Tibial nerve (tissue), 3 donors: ENCODE results near the gene QKI.
A peak's percentile ranks its signal among the peaks of the same experiment; 100 is the strongest.

Experiments used
- POLR2A ChIP-seq, 2 donors: fragments of 450-650 bp; IDR thresholded peaks; one replicate each; pipeline ENCODE4 v1.6.1; 2017; ENCODE audit warnings: antibody characterized with exemption in 2 of 2, mild to moderate bottlenecking in 2 of 2, moderate library complexity in 2 of 2
- TF ChIP-seq, protein P1 (sequence below), 5 experiments: fragments of 200-600 bp in 3 of 5; fragments of 450-650 bp in 2 of 5; sonication (generic) in 3 of 5; IDR thresholded peaks; one replicate each; pipeline ENCODE4 v1.5.1; 2016 to 2019; ENCODE audit warnings: antibody characterized with exemption in 5 of 5, mild to moderate bottlenecking in 3 of 5, moderate library complexity in 2 of 5

DNA sequence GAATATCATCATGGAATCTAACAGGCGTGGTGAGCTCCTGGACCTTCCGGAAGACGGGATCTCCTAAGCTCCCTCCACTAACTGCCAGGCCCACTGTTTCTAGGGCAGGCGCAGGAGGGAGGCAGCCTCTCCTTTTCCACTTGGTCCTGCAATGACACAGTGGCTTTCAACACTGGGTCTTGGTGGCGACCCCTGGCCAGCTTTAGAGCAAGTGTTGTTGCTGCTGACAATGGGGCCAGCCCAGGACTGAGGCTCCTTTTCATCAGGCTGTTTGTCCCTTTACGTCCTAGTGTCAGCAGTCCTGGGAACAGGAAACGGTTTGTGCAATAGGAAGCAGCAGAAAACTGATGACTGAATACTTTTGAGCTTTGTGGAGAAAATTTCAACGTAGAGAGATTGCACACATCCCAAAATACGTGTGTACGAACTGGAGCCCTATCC, 9.7 kb upstream of the QKI start:
- TF ChIP-seq, protein P1, sequence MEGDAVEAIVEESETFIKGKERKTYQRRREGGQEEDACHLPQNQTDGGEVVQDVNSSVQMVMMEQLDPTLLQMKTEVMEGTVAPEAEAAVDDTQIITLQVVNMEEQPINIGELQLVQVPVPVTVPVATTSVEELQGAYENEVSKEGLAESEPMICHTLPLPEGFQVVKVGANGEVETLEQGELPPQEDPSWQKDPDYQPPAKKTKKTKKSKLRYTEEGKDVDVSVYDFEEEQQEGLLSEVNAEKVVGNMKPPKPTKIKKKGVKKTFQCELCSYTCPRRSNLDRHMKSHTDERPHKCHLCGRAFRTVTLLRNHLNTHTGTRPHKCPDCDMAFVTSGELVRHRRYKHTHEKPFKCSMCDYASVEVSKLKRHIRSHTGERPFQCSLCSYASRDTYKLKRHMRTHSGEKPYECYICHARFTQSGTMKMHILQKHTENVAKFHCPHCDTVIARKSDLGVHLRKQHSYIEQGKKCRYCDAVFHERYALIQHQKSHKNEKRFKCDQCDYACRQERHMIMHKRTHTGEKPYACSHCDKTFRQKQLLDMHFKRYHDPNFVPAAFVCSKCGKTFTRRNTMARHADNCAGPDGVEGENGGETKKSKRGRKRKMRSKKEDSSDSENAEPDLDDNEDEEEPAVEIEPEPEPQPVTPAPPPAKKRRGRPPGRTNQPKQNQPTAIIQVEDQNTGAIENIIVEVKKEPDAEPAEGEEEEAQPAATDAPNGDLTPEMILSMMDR (IDR thresholded peaks at IDR 0.05): no peak
- peak; percentile 32 to 46 for TF ChIP-seq POLR2A (IDR thresholded peaks at IDR 0.05)
